H9 (cell line): ENCODE data around the gene PLAC1. TPM values are rescaled to one million over a fixed set of nuclear protein-coding genes. Genes with fewer than 3 reads are reported as not detected.

Experiments
- DNase-seq: peaks from one replicate; pipeline ENCODE4 v3.0.0-alpha.2; 2017
- H2AFZ ChIP-seq: one replicate; pipeline ENCODE4 v1.6.1; 2013; ENCODE audit warnings: mild to moderate bottlenecking, low read length, control low read depth, moderate library complexity
- H2AK5ac ChIP-seq: 2 replicates; pipeline ENCODE4 v1.6.1; 2013; ENCODE audit warnings: low read length, control low read depth, mixed read lengths; ENCODE audit not compliant: insufficient read length
- H2BK120ac ChIP-seq: one replicate; pipeline ENCODE4 v1.6.1; 2013; ENCODE audit warnings: low read depth, mild to moderate bottlenecking, low read length, control low read depth, inconsistent platforms; ENCODE audit not compliant: poor library complexity, severe bottlenecking
- H2BK12ac ChIP-seq: 2 replicates; pipeline ENCODE4 v1.6.1; 2013; ENCODE audit warnings: low read length, control low read depth, mixed read lengths, low read depth; ENCODE audit not compliant: insufficient read length
- H2BK15ac ChIP-seq: 2 replicates; pipeline ENCODE4 v1.6.1; 2013; ENCODE audit warnings: low read depth, low read length, control low read depth
- H2BK20ac ChIP-seq: one replicate; pipeline ENCODE4 v1.6.1; 2013; ENCODE audit warnings: low read depth, mild to moderate bottlenecking, low read length, control low read depth, inconsistent platforms; ENCODE audit not compliant: poor library complexity, severe bottlenecking
- H2BK5ac ChIP-seq: 2 replicates; pipeline ENCODE4 v1.6.1; 2013; ENCODE audit warnings: low read length, control low read depth, mixed read lengths; ENCODE audit not compliant: insufficient read length
- H3K14ac ChIP-seq: 2 replicates; pipeline ENCODE4 v1.6.1; 2013; ENCODE audit warnings: low read length, control low read depth; ENCODE audit not compliant: insufficient read depth
- H3K18ac ChIP-seq: 2 replicates; pipeline ENCODE4 v1.6.1; 2013; ENCODE audit warnings: low read depth, mild to moderate bottlenecking, mixed read lengths, low read length, control low read depth; ENCODE audit not compliant: insufficient read length
- H3K23ac ChIP-seq: 2 replicates; pipeline ENCODE4 v1.6.1; 2013; ENCODE audit warnings: low read length, control low read depth, mixed read lengths, low read depth; ENCODE audit not compliant: insufficient read length
- H3K23me2 ChIP-seq: 2 replicates; pipeline ENCODE4 v1.6.1; 2013; ENCODE audit warnings: low read depth, mild to moderate bottlenecking, mixed read lengths, low read length, control low read depth; ENCODE audit not compliant: insufficient read length, poor library complexity, severe bottlenecking
- H3K27ac ChIP-seq: 2 replicates; pipeline ENCODE4 v1.5.1; 2013; ENCODE audit warnings: low read length, control low read depth, mixed read lengths, low read depth; ENCODE audit not compliant: insufficient read length
- H3K27me3 ChIP-seq: 2 replicates; pipeline ENCODE4 v1.6.1; 2013; ENCODE audit warnings: low read length, control low read depth, inconsistent platforms; ENCODE audit not compliant: insufficient read depth
- H3K4ac ChIP-seq: 2 replicates; pipeline ENCODE4 v1.6.1; 2013; ENCODE audit warnings: low read depth, mild to moderate bottlenecking, control low read depth, inconsistent platforms, low read length, moderate library complexity
- H3K4me1 ChIP-seq: 2 replicates; pipeline ENCODE4 v1.6.1; 2013; ENCODE audit warnings: low read length, control low read depth, inconsistent platforms; ENCODE audit not compliant: insufficient read depth
- H3K4me2 ChIP-seq: 2 replicates; pipeline ENCODE4 v1.6.1; 2013; ENCODE audit warnings: low read length, control low read depth, mixed read lengths; ENCODE audit not compliant: insufficient read length, insufficient read depth
- H3K56ac ChIP-seq: 2 replicates; pipeline ENCODE4 v1.6.1; 2013; ENCODE audit warnings: low read depth, mild to moderate bottlenecking, mixed read lengths, low read length, control low read depth; ENCODE audit not compliant: insufficient read length
- H3K79me1 ChIP-seq: 2 replicates; pipeline ENCODE4 v1.6.1; 2013; ENCODE audit warnings: low read depth, mild to moderate bottlenecking, moderate library complexity, low read length, control low read depth, inconsistent platforms; ENCODE audit not compliant: insufficient read depth, poor library complexity, severe bottlenecking
- H3K79me2 ChIP-seq: 2 replicates; pipeline ENCODE4 v1.6.1; 2013; ENCODE audit warnings: low read length, control low read depth, inconsistent platforms; ENCODE audit not compliant: insufficient read depth
- H3K9ac ChIP-seq: 2 replicates; pipeline ENCODE4 v1.6.1; 2013; ENCODE audit warnings: low read length, control low read depth, mixed read lengths; ENCODE audit not compliant: insufficient read length; ENCODE audit errors: extremely low read depth
- H3K9me3 ChIP-seq: one replicate; pipeline ENCODE4 v1.6.1; 2013; ENCODE audit warnings: low read depth, low read length, inconsistent platforms; ENCODE audit not compliant: control insufficient read depth
- H3T11ph ChIP-seq: one replicate; pipeline ENCODE4 v1.6.1; 2013; ENCODE audit warnings: mild to moderate bottlenecking, low read length, control low read depth, inconsistent platforms
- H4K20me1 ChIP-seq: one replicate; pipeline ENCODE4 v1.6.1; 2013; ENCODE audit not compliant: control insufficient read depth, insufficient read length, insufficient read depth
- H4K5ac ChIP-seq: 2 replicates; pipeline ENCODE4 v1.6.1; 2013; ENCODE audit warnings: low read depth, mild to moderate bottlenecking, mixed read lengths, low read length, control low read depth; ENCODE audit not compliant: insufficient read length
- H4K8ac ChIP-seq: replicated peaks from 2 replicates; pipeline ENCODE4 v1.6.1; 2013; ENCODE audit warnings: low read length, control low read depth, mixed read lengths, low read depth; ENCODE audit not compliant: insufficient read length
- H4K91ac ChIP-seq: 2 replicates; pipeline ENCODE4 v1.6.1; 2013; ENCODE audit warnings: low read depth, mild to moderate bottlenecking, moderate library complexity, mixed read lengths, low read length, control low read depth; ENCODE audit not compliant: insufficient read length
- H3K27ac Mint-ChIP-seq, 3 experiments: 2 replicates in 2 of 3; 3 replicates in 1 of 3; pipeline ENCODE4 v1.8.0; 2020 to 2021; ENCODE audit warnings: mixed read lengths in 3 of 3, mild to moderate bottlenecking in 1 of 3, moderate library complexity in 1 of 3
- H3K27me3 Mint-ChIP-seq: 2 replicates; pipeline ENCODE4 v1.8.0; 2021; ENCODE audit warnings: low read depth, mild to moderate bottlenecking, moderate library complexity, mixed read lengths
- H3K36me3 Mint-ChIP-seq, 3 experiments: 2 replicates in 2 of 3; 3 replicates in 1 of 3; pipeline ENCODE4 v1.8.0; 2020 to 2021; ENCODE audit warnings: low read depth in 3 of 3, mixed read lengths in 3 of 3; ENCODE audit not compliant: insufficient read depth in 1 of 3
- H3K4me1 Mint-ChIP-seq, 2 experiments: 2 replicates each; pipeline ENCODE4 v1.8.0; 2020; ENCODE audit warnings: mixed read lengths in 2 of 2
- H3K4me3 Mint-ChIP-seq, 2 experiments: 2 replicates in 1 of 2; 3 replicates in 1 of 2; pipeline ENCODE4 v1.8.0; 2020 to 2021; ENCODE audit warnings: mild to moderate bottlenecking in 2 of 2, mixed read lengths in 2 of 2, moderate library complexity in 1 of 2
- H3K9me3 Mint-ChIP-seq, 2 experiments: 2 replicates in 1 of 2; 3 replicates in 1 of 2; pipeline ENCODE4 v1.8.0; 2020; ENCODE audit warnings: mild to moderate bottlenecking in 2 of 2, mixed read lengths in 2 of 2, moderate library complexity in 1 of 2
- WGBS: extraction: QIAGEN DNeasy Blood & Tissue Kit; methylation state at CpG from one replicate; pipeline ENCODE4 v1.1.7; 2013; ENCODE audit warnings: missing lambda C conversion rate, low lambda C conversion rate, mixed read lengths; ENCODE audit not compliant: insufficient read length; ENCODE audit errors: extremely low coverage; 5-methylcytosine and 5-hydroxymethylcytosine counted together
- total RNA-seq: library from RNA; stranded (reverse); gene quantifications from 2 replicates; pipeline ENCODE4 v1.2.1, GENCODE V29; 2021
- TF ChIP-seq, protein P1 (sequence below): fragments of 200-600 bp; sonication (generic); conservative IDR thresholded peaks from 3 replicates; pipeline ENCODE4 v1.8.0; 2021; ENCODE audit warnings: antibody characterized with exemption, mild to moderate bottlenecking

The PLAC1 gene
- total RNA-seq, 1 experiment from 2014 or later: 0.68 TPM

DNA sequence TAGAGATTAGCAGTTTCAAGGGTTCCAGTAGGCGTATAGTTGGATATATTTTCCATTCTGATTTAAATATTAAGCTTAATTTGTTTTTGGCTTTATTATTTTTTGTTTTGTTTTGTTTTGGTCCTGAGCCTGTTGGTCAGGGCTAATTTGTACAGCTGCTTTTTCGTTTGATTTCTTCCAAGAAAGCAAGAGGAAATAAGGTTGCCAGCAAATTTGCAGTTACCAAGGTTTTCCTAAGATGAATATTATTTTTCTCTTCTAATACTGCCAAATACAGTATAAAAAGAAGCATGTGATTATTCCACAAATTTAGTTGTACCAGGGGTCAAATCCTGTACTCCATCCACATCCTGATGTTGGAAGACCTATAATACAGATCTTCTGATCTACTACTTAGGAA is 24.9 kb downstream of the PLAC1 start:
- no peak overlapping the region for H4K8ac ChIP-seq
- H3K23ac ChIP-seq: no peak overlapping the region
- Mint-ChIP-seq H3K4me1 (no peaks in the 10 kb centered on the region), H3K27ac (no peak overlapping the region; a peak in 1 of 7 replicates), H3K9me3 (peaks cover 2 to 61% of the 10 kb centered on the region in 2 experiments; a peak in 3 of 5 replicates), H3K27me3 (peaks cover 2% of the 10 kb centered on the region; the same call in 1 of the 2 replicates), H3K36me3 (no peaks in the 10 kb centered on the region; a peak in 2 of 7 replicates), H3K4me3 (no peak overlapping the region)
- DNase-seq: no peak
- H3K27me3 ChIP-seq: no peaks in the 10 kb centered on the region
- no peak overlapping the region for H3K4me2 ChIP-seq
- H2BK15ac ChIP-seq: no peak overlapping the region
- H2BK20ac ChIP-seq: no peak overlapping the region
- H4K91ac ChIP-seq: no peak overlapping the region
- no peak overlapping the region for H2AK5ac ChIP-seq
- H4K20me1 ChIP-seq: no peaks in the 10 kb centered on the region
- no peak overlapping the region for H2BK12ac ChIP-seq
- no peak overlapping the region for H2BK5ac ChIP-seq
- no peaks in the 10 kb centered on the region for H3K23me2 ChIP-seq
- no peak overlapping the region for H3K14ac ChIP-seq
- H3K79me1 ChIP-seq: no peaks in the 10 kb centered on the region
- no peak overlapping the region for H4K5ac ChIP-seq
- H3K9me3 ChIP-seq: no peaks in the 10 kb centered on the region
- TF ChIP-seq, protein P1, sequence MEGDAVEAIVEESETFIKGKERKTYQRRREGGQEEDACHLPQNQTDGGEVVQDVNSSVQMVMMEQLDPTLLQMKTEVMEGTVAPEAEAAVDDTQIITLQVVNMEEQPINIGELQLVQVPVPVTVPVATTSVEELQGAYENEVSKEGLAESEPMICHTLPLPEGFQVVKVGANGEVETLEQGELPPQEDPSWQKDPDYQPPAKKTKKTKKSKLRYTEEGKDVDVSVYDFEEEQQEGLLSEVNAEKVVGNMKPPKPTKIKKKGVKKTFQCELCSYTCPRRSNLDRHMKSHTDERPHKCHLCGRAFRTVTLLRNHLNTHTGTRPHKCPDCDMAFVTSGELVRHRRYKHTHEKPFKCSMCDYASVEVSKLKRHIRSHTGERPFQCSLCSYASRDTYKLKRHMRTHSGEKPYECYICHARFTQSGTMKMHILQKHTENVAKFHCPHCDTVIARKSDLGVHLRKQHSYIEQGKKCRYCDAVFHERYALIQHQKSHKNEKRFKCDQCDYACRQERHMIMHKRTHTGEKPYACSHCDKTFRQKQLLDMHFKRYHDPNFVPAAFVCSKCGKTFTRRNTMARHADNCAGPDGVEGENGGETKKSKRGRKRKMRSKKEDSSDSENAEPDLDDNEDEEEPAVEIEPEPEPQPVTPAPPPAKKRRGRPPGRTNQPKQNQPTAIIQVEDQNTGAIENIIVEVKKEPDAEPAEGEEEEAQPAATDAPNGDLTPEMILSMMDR: no peak
- no CpG with 5 or more reads among the region's 2 CpGs for WGBS
- H3K9ac ChIP-seq: no peak overlapping the region
- no peak overlapping the region for H3K18ac ChIP-seq
- H3K4me1 ChIP-seq: no peaks in the 10 kb centered on the region
- no peak overlapping the region for H2AFZ ChIP-seq
- H3K56ac ChIP-seq: no peak overlapping the region
- H3K27ac ChIP-seq: no peak overlapping the region
- no peak overlapping the region for H2BK120ac ChIP-seq
- no peak overlapping the region for H3K4ac ChIP-seq
- no peak overlapping the region for H3T11ph ChIP-seq
- no peaks in the 10 kb centered on the region for H3K79me2 ChIP-seq
